SH-SY5Y (cell line): ENCODE results near the gene COL25A1.

Experiments
- GATA2 ChIP-seq: IDR thresholded peaks from 2 replicates; pipeline ENCODE4 v1.6.1; 2011; ENCODE audit warnings: mild to moderate bottlenecking, low read depth, low read length
- GATA3 ChIP-seq: IDR thresholded peaks from 2 replicates; pipeline ENCODE4 v1.6.1; 2011; ENCODE audit warnings: low read depth, mild to moderate bottlenecking, low read length, moderate library complexity

- TF ChIP-seq GATA2 (no peak), GATA3 (no peak)
Observed at GRCh38 chr4:109026588-109026987, 275.9 kb downstream of the COL25A1 start.
